ENCODE data around the gene ASCC3.
A peak's percentile ranks its signal among the peaks of the same experiment; 100 is the strongest.
"Not testable (repeated sequence)": the region's sequence is repeated elsewhere in the genome, so short reads cannot be mapped to it uniquely, and the experiment has no call there.

ASCC3 gene

GRCh38 chr6:100670056-100670455, 211.1 kb downstream of the ASCC3 start:
- Histone ChIP-seq H3K4me3 (ENCODE audit: insufficient read depth, low read depth, low read length) (no peak overlapping the region), H3K36me3 (ENCODE audit: control insufficient read depth, insufficient read depth, low read length) (no peaks in the 10 kb centered on the region), H3K4me1 (ENCODE audit: control insufficient read depth, insufficient read depth, low read length) (no peaks in the 10 kb centered on the region), H3K9me3 (ENCODE audit: control insufficient read depth, low read length) (no peaks in the 10 kb centered on the region), H3K27me3 (ENCODE audit: control insufficient read depth, insufficient read depth, low read length, poor library complexity, severe bottlenecking) (no peaks in the 10 kb centered on the region), H3K27ac (ENCODE audit: insufficient read depth, low read depth, low read length, poor library complexity, severe bottlenecking) (no peak overlapping the region)
- 100% methylated on average over 2 of the region's 2 CpGs; no CpG with 5 or more reads in 1 of the 2 experiments for WGBS, 2 experiments

GRCh38 chr6:100665041-100665380, 216.1 kb downstream of the ASCC3 start:
- no peaks in the 10 kb centered on the region for H3K36me3 ChIP-seq (ENCODE audit: control insufficient read depth, insufficient read depth, low read length)
- no peak overlapping the region for H3K4me3 ChIP-seq (ENCODE audit: insufficient read depth, low read depth, low read length)
- H3K4me1 ChIP-seq (ENCODE audit: control insufficient read depth, insufficient read depth, low read length), result no peaks in the 10 kb centered on the region
- H3K27me3 ChIP-seq (ENCODE audit: control insufficient read depth, insufficient read depth, low read length, poor library complexity, severe bottlenecking), result no peaks in the 10 kb centered on the region
- 0% methylated on average over 1 of the region's 1 CpG for WGBS, 2 experiments
- H3K9me3 ChIP-seq (ENCODE audit: control insufficient read depth, low read length), result no peaks in the 10 kb centered on the region
- H3K27ac ChIP-seq (ENCODE audit: insufficient read depth, low read depth, low read length, poor library complexity, severe bottlenecking), result no peak overlapping the region

GRCh38 chr6:100664274-100665040, 216.7 kb downstream of the ASCC3 start:
- Histone ChIP-seq H3K4me3 (ENCODE audit: insufficient read depth, low read depth, low read length) (no peak overlapping the region), H3K27me3 (ENCODE audit: control insufficient read depth, insufficient read depth, low read length, poor library complexity, severe bottlenecking) (no peaks in the 10 kb centered on the region), H3K4me1 (ENCODE audit: control insufficient read depth, insufficient read depth, low read length) (no peaks in the 10 kb centered on the region), H3K9me3 (ENCODE audit: control insufficient read depth, low read length) (no peaks in the 10 kb centered on the region), H3K27ac (ENCODE audit: insufficient read depth, low read depth, low read length, poor library complexity, severe bottlenecking) (no peak overlapping the region), H3K36me3 (ENCODE audit: control insufficient read depth, insufficient read depth, low read length) (no peaks in the 10 kb centered on the region)

- Histone ChIP-seq H3K4me1 (ENCODE audit: control insufficient read depth, insufficient read depth, low read length) (no peaks in the 10 kb centered on the region), H3K27me3 (ENCODE audit: control insufficient read depth, insufficient read depth, low read length, poor library complexity, severe bottlenecking) (no peaks in the 10 kb centered on the region), H3K4me3 (ENCODE audit: insufficient read depth, low read depth, low read length) (no peak overlapping the region), H3K36me3 (ENCODE audit: control insufficient read depth, insufficient read depth, low read length) (no peaks in the 10 kb centered on the region), H3K27ac (ENCODE audit: insufficient read depth, low read depth, low read length, poor library complexity, severe bottlenecking) (no peak overlapping the region), H3K9me3 (ENCODE audit: control insufficient read depth, low read length) (no peaks in the 10 kb centered on the region)
- 94 to 96% methylated on average over 2 to 5 of the region's 5 CpGs for WGBS, 2 experiments
Observed at GRCh38 chr6:100663219-100663863, 217.8 kb downstream of the ASCC3 start.

- H3K36me3 ChIP-seq (ENCODE audit: control insufficient read depth, insufficient read depth, low read length), result no peaks in the 10 kb centered on the region
- no peaks in the 10 kb centered on the region for H3K27me3 ChIP-seq (ENCODE audit: control insufficient read depth, insufficient read depth, low read length, poor library complexity, severe bottlenecking)
- H3K4me3 ChIP-seq (ENCODE audit: insufficient read depth, low read depth, low read length), result no peak overlapping the region
- no peaks in the 10 kb centered on the region for H3K4me1 ChIP-seq (ENCODE audit: control insufficient read depth, insufficient read depth, low read length)
- 94 to 97% methylated on average over 5 to 6 of the region's 6 CpGs for WGBS, 2 experiments
- H3K9me3 ChIP-seq (ENCODE audit: control insufficient read depth, low read length), result no peaks in the 10 kb centered on the region
- H3K27ac ChIP-seq (ENCODE audit: insufficient read depth, low read depth, low read length, poor library complexity, severe bottlenecking), result no peak overlapping the region
Observed at GRCh38 chr6:100662264-100662663, 218.9 kb downstream of the ASCC3 start.

- no peak overlapping the region for H3K27ac ChIP-seq (ENCODE audit: insufficient read depth, low read depth, low read length, poor library complexity, severe bottlenecking)
- no peak overlapping the region for H3K4me3 ChIP-seq (ENCODE audit: insufficient read depth, low read depth, low read length)
- no peaks in the 10 kb centered on the region for H3K4me1 ChIP-seq (ENCODE audit: control insufficient read depth, insufficient read depth, low read length)
- no peaks in the 10 kb centered on the region for H3K36me3 ChIP-seq (ENCODE audit: control insufficient read depth, insufficient read depth, low read length)
- no peaks in the 10 kb centered on the region for H3K27me3 ChIP-seq (ENCODE audit: control insufficient read depth, insufficient read depth, low read length, poor library complexity, severe bottlenecking)
- no peaks in the 10 kb centered on the region for H3K9me3 ChIP-seq (ENCODE audit: control insufficient read depth, low read length)
- WGBS, 2 experiments, result 37 to 46% methylated on average over 2 of the region's 2 CpGs
Observed at GRCh38 chr6:100658486-100658885, 222.6 kb downstream of the ASCC3 start.

GRCh38 chr6:100657678-100658330, 223.3 kb downstream of the ASCC3 start:
- Histone ChIP-seq H3K27me3 (ENCODE audit: control insufficient read depth, insufficient read depth, low read length, poor library complexity, severe bottlenecking) (no peaks in the 10 kb centered on the region), H3K4me1 (ENCODE audit: control insufficient read depth, insufficient read depth, low read length) (no peaks in the 10 kb centered on the region), H3K27ac (ENCODE audit: insufficient read depth, low read depth, low read length, poor library complexity, severe bottlenecking) (no peak overlapping the region), H3K9me3 (ENCODE audit: control insufficient read depth, low read length) (no peaks in the 10 kb centered on the region), H3K36me3 (ENCODE audit: control insufficient read depth, insufficient read depth, low read length) (no peaks in the 10 kb centered on the region), H3K4me3 (ENCODE audit: insufficient read depth, low read depth, low read length) (no peak overlapping the region)
- 88 to 89% methylated on average over 1 of the region's 2 CpGs for WGBS, 2 experiments

- H3K4me3 ChIP-seq (ENCODE audit: insufficient read depth, low read depth, low read length); H3K27ac ChIP-seq (ENCODE audit: insufficient read depth, low read depth, low read length, poor library complexity, severe bottlenecking); H3K27me3 ChIP-seq (ENCODE audit: control insufficient read depth, insufficient read depth, low read length, poor library complexity, severe bottlenecking); H3K4me1 ChIP-seq (ENCODE audit: control insufficient read depth, insufficient read depth, low read length); H3K9me3 ChIP-seq (ENCODE audit: control insufficient read depth, low read length); H3K36me3 ChIP-seq (ENCODE audit: control insufficient read depth, insufficient read depth, low read length): not testable (repeated sequence)
- 86 to 100% methylated on average over 2 to 3 of the region's 3 CpGs for WGBS, 2 experiments
Observed at GRCh38 chr6:100641147-100641546, 240.0 kb downstream of the ASCC3 start.

GRCh38 chr6:100633096-100633777, 247.9 kb downstream of the ASCC3 start:
- WGBS, 2 experiments, result 84 to 86% methylated on average over 9 to 10 of the region's 10 CpGs
- Histone ChIP-seq H3K27me3 (ENCODE audit: control insufficient read depth, insufficient read depth, low read length, poor library complexity, severe bottlenecking) (no peaks in the 10 kb centered on the region), H3K27ac (ENCODE audit: insufficient read depth, low read depth, low read length, poor library complexity, severe bottlenecking) (peak overlapping the region; percentile 18), H3K4me1 (ENCODE audit: control insufficient read depth, insufficient read depth, low read length) (no peaks in the 10 kb centered on the region), H3K4me3 (ENCODE audit: insufficient read depth, low read depth, low read length) (no peak overlapping the region), H3K36me3 (ENCODE audit: control insufficient read depth, insufficient read depth, low read length) (no peaks in the 10 kb centered on the region), H3K9me3 (ENCODE audit: control insufficient read depth, low read length) (no peaks in the 10 kb centered on the region)

GRCh38 chr6:100630536-100630935, 250.6 kb downstream of the ASCC3 start:
- Histone ChIP-seq H3K4me1 (ENCODE audit: control insufficient read depth, insufficient read depth, low read length) (no peaks in the 10 kb centered on the region), H3K27ac (ENCODE audit: insufficient read depth, low read depth, low read length, poor library complexity, severe bottlenecking) (no peak overlapping the region), H3K9me3 (ENCODE audit: control insufficient read depth, low read length) (no peaks in the 10 kb centered on the region), H3K36me3 (ENCODE audit: control insufficient read depth, insufficient read depth, low read length) (no peaks in the 10 kb centered on the region), H3K27me3 (ENCODE audit: control insufficient read depth, insufficient read depth, low read length, poor library complexity, severe bottlenecking) (no peaks in the 10 kb centered on the region), H3K4me3 (ENCODE audit: insufficient read depth, low read depth, low read length) (no peak overlapping the region)
- WGBS, 2 experiments, result no CpG with 5 or more reads among the region's 2 CpGs

Data from ectodermal cell (in vitro differentiated cells).